ENCODE data around the gene ADGRB2. TPM values are rescaled to one million over a fixed set of nuclear protein-coding genes. Genes with fewer than 3 reads are reported as not detected.
A peak's percentile ranks its signal among the peaks of the same experiment; 100 is the strongest.

Gene ADGRB2
- total RNA-seq, 1 experiment from 2014 or later = 16.7 TPM

- DNase-seq (ENCODE audit: low read depth) = peak; percentile 46
Measured at GRCh38 chr1:31765041-31765467, 914 bp upstream of the ADGRB2 start.

- no peak for DNase-seq (ENCODE audit: low read depth)
Measured at GRCh38 chr1:31763671-31764311, 349 bp downstream of the ADGRB2 start.

GRCh38 chr1:31762726-31763670 is 1.1 kb downstream of the ADGRB2 start:
- peak; percentile 80 for DNase-seq (ENCODE audit: low read depth)

GRCh38 chr1:31762323-31762722 is 1.8 kb downstream of the ADGRB2 start:
- no peak for DNase-seq (ENCODE audit: low read depth)

- peak; percentile 73 for DNase-seq (ENCODE audit: low read depth)
Measured at GRCh38 chr1:31761883-31762282, 2.3 kb downstream of the ADGRB2 start.

- peak; percentile 84 for DNase-seq (ENCODE audit: low read depth)
Measured at GRCh38 chr1:31760471-31761470, 3.4 kb downstream of the ADGRB2 start.

- peak; percentile 54 for DNase-seq (ENCODE audit: low read depth)
Measured at GRCh38 chr1:31759298-31760023, 4.7 kb downstream of the ADGRB2 start.

GRCh38 chr1:31758823-31759222 is 5.3 kb downstream of the ADGRB2 start:
- no peak for DNase-seq (ENCODE audit: low read depth)

- no peak for DNase-seq (ENCODE audit: low read depth)
Measured at GRCh38 chr1:31757989-31758388, 6.2 kb downstream of the ADGRB2 start.

- DNase-seq (ENCODE audit: low read depth) = no peak
Measured at GRCh38 chr1:31757204-31757679, 6.9 kb downstream of the ADGRB2 start.

- DNase-seq (ENCODE audit: low read depth) = no peak
Measured at GRCh38 chr1:31756578-31756977, 7.6 kb downstream of the ADGRB2 start.

- DNase-seq (ENCODE audit: low read depth) = no peak
Measured at GRCh38 chr1:31755850-31756492, 8.2 kb downstream of the ADGRB2 start.

- DNase-seq (ENCODE audit: low read depth) = peak; percentile 94
Measured at GRCh38 chr1:31755197-31755611, 8.9 kb downstream of the ADGRB2 start.

- DNase-seq (ENCODE audit: low read depth) = no peak
Measured at GRCh38 chr1:31754397-31754796, 9.7 kb downstream of the ADGRB2 start.

- peak; percentile 61 for DNase-seq (ENCODE audit: low read depth)
Measured at GRCh38 chr1:31753707-31754349, 10.3 kb downstream of the ADGRB2 start.

GRCh38 chr1:31752952-31753475 is 11.1 kb downstream of the ADGRB2 start:
- DNase-seq (ENCODE audit: low read depth) = no peak

GRCh38 chr1:31752258-31752657 is 11.9 kb downstream of the ADGRB2 start:
- DNase-seq (ENCODE audit: low read depth) = no peak

GRCh38 chr1:31751822-31752241 is 12.3 kb downstream of the ADGRB2 start:
- DNase-seq (ENCODE audit: low read depth) = no peak

GRCh38 chr1:31750858-31751510 is 13.2 kb downstream of the ADGRB2 start:
- DNase-seq (ENCODE audit: low read depth) = peak; percentile 78
